Measurements from ENCODE around the gene GABRA5. TPM values are rescaled to one million over a fixed set of nuclear protein-coding genes. Genes with fewer than 3 reads are reported as not detected.

GABRA5 gene
- total and polyA plus RNA-seq, 12 donors = 0.17 TPM; not detected in 11

GRCh38 chr15:26939398-26939797, 72.5 kb downstream of the GABRA5 start:
- TF ChIP-seq, protein P1, sequence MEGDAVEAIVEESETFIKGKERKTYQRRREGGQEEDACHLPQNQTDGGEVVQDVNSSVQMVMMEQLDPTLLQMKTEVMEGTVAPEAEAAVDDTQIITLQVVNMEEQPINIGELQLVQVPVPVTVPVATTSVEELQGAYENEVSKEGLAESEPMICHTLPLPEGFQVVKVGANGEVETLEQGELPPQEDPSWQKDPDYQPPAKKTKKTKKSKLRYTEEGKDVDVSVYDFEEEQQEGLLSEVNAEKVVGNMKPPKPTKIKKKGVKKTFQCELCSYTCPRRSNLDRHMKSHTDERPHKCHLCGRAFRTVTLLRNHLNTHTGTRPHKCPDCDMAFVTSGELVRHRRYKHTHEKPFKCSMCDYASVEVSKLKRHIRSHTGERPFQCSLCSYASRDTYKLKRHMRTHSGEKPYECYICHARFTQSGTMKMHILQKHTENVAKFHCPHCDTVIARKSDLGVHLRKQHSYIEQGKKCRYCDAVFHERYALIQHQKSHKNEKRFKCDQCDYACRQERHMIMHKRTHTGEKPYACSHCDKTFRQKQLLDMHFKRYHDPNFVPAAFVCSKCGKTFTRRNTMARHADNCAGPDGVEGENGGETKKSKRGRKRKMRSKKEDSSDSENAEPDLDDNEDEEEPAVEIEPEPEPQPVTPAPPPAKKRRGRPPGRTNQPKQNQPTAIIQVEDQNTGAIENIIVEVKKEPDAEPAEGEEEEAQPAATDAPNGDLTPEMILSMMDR (IDR thresholded peaks at IDR 0.05) = no peak
- Histone ChIP-seq H3K27ac (no peak overlapping the region), H3K4me3 (no peak overlapping the region), H3K4me1 (no peaks in the 10 kb centered on the region), H3K27me3 (no peaks in the 10 kb centered on the region), H3K36me3 (no peaks in the 10 kb centered on the region), H3K9me3 (no peaks in the 10 kb centered on the region)
- intact Hi-C loops (cut with DNase I) = loop anchor here in 1 of 10 donors (10.0 kb wide), 1 partner anchor 55 kb away; no protein-coding TSS in a partner anchor
- DNase-seq = no peak
- ATAC-seq = no peak
- 60 to 64% methylated on average over 5 of the region's 5 CpGs for WGBS, 2 donors

DNA sequence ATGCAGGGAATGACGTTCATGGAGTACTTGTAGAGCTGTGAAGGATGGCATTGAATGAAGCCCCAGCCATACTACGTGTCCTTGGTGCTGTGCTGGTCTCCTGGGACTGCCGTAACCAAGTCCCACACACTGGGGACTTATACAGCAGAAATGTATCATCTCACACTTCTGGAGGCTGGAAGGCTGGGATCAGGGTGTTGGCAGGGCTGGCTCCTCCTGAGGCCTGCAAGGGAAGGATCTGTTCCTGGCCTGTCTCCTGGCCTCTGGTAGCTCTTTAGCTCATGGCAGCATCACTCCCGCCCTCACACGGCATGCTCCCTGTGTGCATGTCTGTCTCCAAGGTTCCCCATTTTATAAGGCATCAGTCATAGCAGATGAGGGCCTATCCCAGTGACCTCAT, 74.6 kb downstream of the GABRA5 start:
- H3K4me1 ChIP-seq = no peaks in the 10 kb centered on the region
- TF ChIP-seq, protein P1 (IDR thresholded peaks at IDR 0.05) = no peak
- WGBS, 2 donors = 76 to 77% methylated on average over 5 of the region's 5 CpGs
- H3K27me3 ChIP-seq = no peaks in the 10 kb centered on the region
- ATAC-seq (no peak), DNase-seq (no peak)
- intact Hi-C loops (cut with DNase I) = no loop called here
- no peaks in the 10 kb centered on the region for H3K9me3 ChIP-seq
- H3K27ac ChIP-seq = no peak overlapping the region
- no peaks in the 10 kb centered on the region for H3K36me3 ChIP-seq
- H3K4me3 ChIP-seq = no peak overlapping the region

- 52 to 64% methylated on average over 8 of the region's 8 CpGs for whole genome bisulfite sequencing, 2 donors
- H3K27ac ChIP-seq = no peak overlapping the region
- H3K4me3 ChIP-seq = no peak overlapping the region
- DNase-seq (no peak), ATAC-seq (no peak)
- no peaks in the 10 kb centered on the region for H3K9me3 ChIP-seq
- intact Hi-C loops (cut with DNase I) = no loop called here
- no peaks in the 10 kb centered on the region for H3K36me3 ChIP-seq
- TF ChIP-seq, protein P1 (IDR thresholded peaks at IDR 0.05) = no peak
- H3K27me3 ChIP-seq = no peaks in the 10 kb centered on the region
- no peaks in the 10 kb centered on the region for H3K4me1 ChIP-seq
Observed at GRCh38 chr15:26943866-26944265, 77.0 kb downstream of the GABRA5 start.

GRCh38 chr15:26945046-26945445, 78.2 kb downstream of the GABRA5 start:
- no peak overlapping the region for H3K4me3 ChIP-seq
- no peaks in the 10 kb centered on the region for H3K4me1 ChIP-seq
- no peaks in the 10 kb centered on the region for H3K27me3 ChIP-seq
- TF ChIP-seq, protein P1 (IDR thresholded peaks at IDR 0.05) = no peak
- no peak overlapping the region for H3K27ac ChIP-seq
- no peaks in the 10 kb centered on the region for H3K36me3 ChIP-seq
- no peaks in the 10 kb centered on the region for H3K9me3 ChIP-seq
- no peak for DNase-seq
- intact Hi-C loops (cut with DNase I) = no loop called here
- no peak for ATAC-seq
- 80 to 83% methylated on average over 13 of the region's 13 CpGs for WGBS, 2 donors
